ENCODE data around the gene HIPK4. TPM values are rescaled to one million over a fixed set of nuclear protein-coding genes. Genes with fewer than 3 reads are reported as not detected.
A peak's percentile ranks its signal among the peaks of the same experiment; 100 is the strongest.

HIPK4 gene
- total and polyA plus RNA-seq, 9 of the 15 experiments (the other 6 are each of a cell fraction or from before 2014, with no cell fraction given), result 0.06 to 0.09 TPM; not detected in 7

- Histone ChIP-seq H3K9ac (ENCODE audit: insufficient read depth in 1 of 2, low read depth in 2 of 2, low read length in 2 of 2) (peak overlapping the region; percentile 86 to 98), H3K4me2 (ENCODE audit: insufficient read depth, low read length) (peak overlapping the region; percentile 86), H3K4me3 (peak overlapping the region; percentile 40), H3K79me2 (ENCODE audit: control insufficient read depth, insufficient read depth, low read length) (peaks cover 3% of the 10 kb centered on the region; the same call in 1 of the 3 replicates), H3K27ac (ENCODE audit: extremely low read depth, low read depth, low read length) (peak overlapping the region; percentile 94), H3K4me1 (replicated peaks in 1 of 2; ENCODE audit: control insufficient read depth in 2 of 2, insufficient read depth in 2 of 2, low read length in 2 of 2) (peaks cover 12 to 41% of the 10 kb centered on the region in 2 experiments), H3K9me1 (ENCODE audit: control insufficient read depth, insufficient read depth, low read length) (no peaks in the 10 kb centered on the region), H3K9me3 (replicated peaks; ENCODE audit: control insufficient read depth, insufficient read depth, low read depth, low read length) (no peaks in the 10 kb centered on the region), H3K36me3 (ENCODE audit: control insufficient read depth, insufficient read depth, low read length) (no peaks in the 10 kb centered on the region), H4K20me1 (replicated peaks; ENCODE audit: control insufficient read depth, insufficient read depth, low read length) (no peaks in the 10 kb centered on the region), H2AFZ (ENCODE audit: low read depth, low read length) (peak overlapping the region; percentile 94), H3K27me3 (ENCODE audit: control insufficient read depth in 2 of 2, insufficient read depth in 2 of 2, low read length in 2 of 2) (no peaks in the 10 kb centered on the region)
- TSS peak; percentile 98 for BruUV-seq (replicated peaks)
- ATAC-seq (peak; percentile 97), DNase-seq (ENCODE audit: extremely low read depth in 1 of 4, low spot score in 3 of 4) (peak; percentile 92 to 93 (median 93)), FAIRE-seq (peak; percentile 63)
- ChIA-PET CTCF (ENCODE audit: low intra/inter-chr PET ratio) (no interaction called here), POLR2A (interaction anchor here (0.6 to 4.0 kb wide), 8 partner anchors 9 to 181 kb away, joined by 3 to 34 read pairs (median 4); partner anchors contain the start of gene SERTAD3)
- intact Hi-C loops (cut with micrococcal nuclease) (no loop called here), in situ Hi-C loops (cut with MboI) (no loop called here)
- WGBS (ENCODE audit: insufficient coverage, low coverage, missing lambda C conversion rate), result under 1% methylated on average over 36 of the region's 50 CpGs
- TF ChIP-seq, protein P1, sequence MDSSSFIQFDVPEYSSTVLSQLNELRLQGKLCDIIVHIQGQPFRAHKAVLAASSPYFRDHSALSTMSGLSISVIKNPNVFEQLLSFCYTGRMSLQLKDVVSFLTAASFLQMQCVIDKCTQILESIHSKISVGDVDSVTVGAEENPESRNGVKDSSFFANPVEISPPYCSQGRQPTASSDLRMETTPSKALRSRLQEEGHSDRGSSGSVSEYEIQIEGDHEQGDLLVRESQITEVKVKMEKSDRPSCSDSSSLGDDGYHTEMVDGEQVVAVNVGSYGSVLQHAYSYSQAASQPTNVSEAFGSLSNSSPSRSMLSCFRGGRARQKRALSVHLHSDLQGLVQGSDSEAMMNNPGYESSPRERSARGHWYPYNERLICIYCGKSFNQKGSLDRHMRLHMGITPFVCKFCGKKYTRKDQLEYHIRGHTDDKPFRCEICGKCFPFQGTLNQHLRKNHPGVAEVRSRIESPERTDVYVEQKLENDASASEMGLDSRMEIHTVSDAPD (CRISPR knock-in tag; IDR thresholded peaks at IDR 0.05), result no peak
- TF ChIP-seq, protein P2, sequence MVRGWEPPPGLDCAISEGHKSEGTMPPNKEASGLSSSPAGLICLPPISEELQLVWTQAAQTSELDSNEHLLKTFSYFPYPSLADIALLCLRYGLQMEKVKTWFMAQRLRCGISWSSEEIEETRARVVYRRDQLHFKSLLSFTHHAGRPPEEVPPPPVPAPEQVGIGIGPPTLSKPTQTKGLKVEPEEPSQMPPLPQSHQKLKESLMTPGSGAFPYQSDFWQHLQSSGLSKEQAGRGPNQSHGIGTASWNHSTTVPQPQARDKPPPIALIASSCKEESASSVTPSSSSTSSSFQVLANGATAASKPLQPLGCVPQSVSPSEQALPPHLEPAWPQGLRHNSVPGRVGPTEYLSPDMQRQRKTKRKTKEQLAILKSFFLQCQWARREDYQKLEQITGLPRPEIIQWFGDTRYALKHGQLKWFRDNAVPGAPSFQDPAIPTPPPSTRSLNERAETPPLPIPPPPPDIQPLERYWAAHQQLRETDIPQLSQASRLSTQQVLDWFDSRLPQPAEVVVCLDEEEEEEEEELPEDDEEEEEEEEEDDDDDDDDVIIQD (CRISPR knock-in tag; IDR thresholded peaks at IDR 0.05), result no peak
- TF ChIP-seq NEUROD1 (IDR thresholded peaks at IDR 0.05; ENCODE audit: borderline replicate concordance, low read depth, low read length, partially characterized antibody) (peak; percentile 36), NR2C2 (CRISPR knock-in tag; IDR thresholded peaks at IDR 0.05) (no peak), NR2C2 (tag; IDR thresholded peaks at IDR 0.05) (peak; percentile 54; the same call in 1 of the 2 replicates), ETV5 (CRISPR knock-in tag; IDR thresholded peaks at IDR 0.05; ENCODE audit: low read depth) (0 out of 2 replicates have a peak, but pooled peaks have one; percentile 49)
- TF ChIP-seq, protein P3, sequence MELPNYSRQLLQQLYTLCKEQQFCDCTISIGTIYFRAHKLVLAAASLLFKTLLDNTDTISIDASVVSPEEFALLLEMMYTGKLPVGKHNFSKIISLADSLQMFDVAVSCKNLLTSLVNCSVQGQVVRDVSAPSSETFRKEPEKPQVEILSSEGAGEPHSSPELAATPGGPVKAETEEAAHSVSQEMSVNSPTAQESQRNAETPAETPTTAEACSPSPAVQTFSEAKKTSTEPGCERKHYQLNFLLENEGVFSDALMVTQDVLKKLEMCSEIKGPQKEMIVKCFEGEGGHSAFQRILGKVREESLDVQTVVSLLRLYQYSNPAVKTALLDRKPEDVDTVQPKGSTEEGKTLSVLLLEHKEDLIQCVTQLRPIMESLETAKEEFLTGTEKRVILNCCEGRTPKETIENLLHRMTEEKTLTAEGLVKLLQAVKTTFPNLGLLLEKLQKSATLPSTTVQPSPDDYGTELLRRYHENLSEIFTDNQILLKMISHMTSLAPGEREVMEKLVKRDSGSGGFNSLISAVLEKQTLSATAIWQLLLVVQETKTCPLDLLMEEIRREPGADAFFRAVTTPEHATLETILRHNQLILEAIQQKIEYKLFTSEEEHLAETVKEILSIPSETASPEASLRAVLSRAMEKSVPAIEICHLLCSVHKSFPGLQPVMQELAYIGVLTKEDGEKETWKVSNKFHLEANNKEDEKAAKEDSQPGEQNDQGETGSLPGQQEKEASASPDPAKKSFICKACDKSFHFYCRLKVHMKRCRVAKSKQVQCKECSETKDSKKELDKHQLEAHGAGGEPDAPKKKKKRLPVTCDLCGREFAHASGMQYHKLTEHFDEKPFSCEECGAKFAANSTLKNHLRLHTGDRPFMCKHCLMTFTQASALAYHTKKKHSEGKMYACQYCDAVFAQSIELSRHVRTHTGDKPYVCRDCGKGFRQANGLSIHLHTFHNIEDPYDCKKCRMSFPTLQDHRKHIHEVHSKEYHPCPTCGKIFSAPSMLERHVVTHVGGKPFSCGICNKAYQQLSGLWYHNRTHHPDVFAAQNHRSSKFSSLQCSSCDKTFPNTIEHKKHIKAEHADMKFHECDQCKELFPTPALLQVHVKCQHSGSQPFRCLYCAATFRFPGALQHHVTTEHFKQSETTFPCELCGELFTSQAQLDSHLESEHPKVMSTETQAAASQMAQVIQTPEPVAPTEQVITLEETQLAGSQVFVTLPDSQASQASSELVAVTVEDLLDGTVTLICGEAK (IDR thresholded peaks at IDR 0.05), result peak; percentile 19; the same call in 1 of the 2 replicates
- TF ChIP-seq, protein P3 (CRISPR knock-in tag; IDR thresholded peaks at IDR 0.05), result no peak
Observed at GRCh38 chr19:40433391-40434216, 43.6 kb upstream of the HIPK4 start.

Measured in K562 (cell line).